A673 (cell line): ENCODE results near the gene ALG14. TPM values are rescaled to one million over a fixed set of nuclear protein-coding genes. Genes with fewer than 3 reads are reported as not detected.

Source experiments
- BruUV-seq: library from RNA; stranded (reverse); fragments of 400-500 nt; replicated peaks from 2 replicates; lab custom pipeline; 2021; lab: Mats Ljungman, UMichigan
- CTCF ChIA-PET: fragments of 300-600 bp; sonication (Branson Sonifier 250); formaldehyde crosslinking; loops from one replicate; lab custom pipeline; 2022; ENCODE audit warnings: antibody characterized with exemption; lab: Charles Lee
- POLR2A ChIA-PET: fragments of 300-600 bp; sonication (Branson Sonifier 250); formaldehyde crosslinking; loops from one replicate; lab custom pipeline; 2022; ENCODE audit warnings: antibody characterized with exemption; ENCODE audit not compliant: low non-redundant PET; lab: Charles Lee
- DNase-seq: peaks from one replicate; pipeline ENCODE4 v3.0.0-alpha.2; 2015; ENCODE audit warnings: low spot score
- H3K27ac ChIP-seq: fragments of 200-600 bp; sonication (generic); 2 replicates; pipeline ENCODE4 v1.5.1; 2016; ENCODE audit warnings: mixed run types, low read depth, mild to moderate bottlenecking, mixed read lengths, antibody characterized with exemption, low read length; ENCODE audit not compliant: poor library complexity, severe bottlenecking
- H3K27me3 ChIP-seq: fragments of 200-600 bp; sonication (generic); replicated peaks from 2 replicates; pipeline ENCODE4 v1.6.1; 2017; ENCODE audit warnings: mixed run types, low read depth, mild to moderate bottlenecking, mixed read lengths, antibody characterized with exemption, low read length; ENCODE audit not compliant: insufficient read depth, poor library complexity
- H3K36me3 ChIP-seq: fragments of 200-600 bp; sonication (generic); 2 replicates; pipeline ENCODE4 v1.6.1; 2016; ENCODE audit warnings: mixed run types, mild to moderate bottlenecking, mixed read lengths, antibody characterized with exemption, low read length; ENCODE audit not compliant: insufficient read depth, poor library complexity, severe bottlenecking
- H3K4me1 ChIP-seq: fragments of 200-600 bp; sonication (generic); 2 replicates; pipeline ENCODE4 v1.6.1; 2017; ENCODE audit warnings: mixed run types, mild to moderate bottlenecking, mixed read lengths, antibody characterized with exemption, low read length; ENCODE audit not compliant: insufficient read depth, poor library complexity, severe bottlenecking
- H3K4me3 ChIP-seq: fragments of 200-600 bp; sonication (generic); 2 replicates; pipeline ENCODE4 v1.5.1; 2016; ENCODE audit warnings: low read depth, mixed run types, mild to moderate bottlenecking, mixed read lengths, low read length; ENCODE audit not compliant: poor library complexity, severe bottlenecking
- H3K9me3 ChIP-seq: fragments of 200-600 bp; sonication (generic); 2 replicates; pipeline ENCODE4 v1.6.1; 2016; ENCODE audit warnings: mixed run types, low read depth, mild to moderate bottlenecking, mixed read lengths, antibody characterized with exemption, low read length; ENCODE audit not compliant: poor library complexity, severe bottlenecking
- CTCF ChIP-seq: fragments of 300-800, 200-600 bp; sonication (generic); conservative IDR thresholded peaks from 2 replicates; pipeline ENCODE4 v1.5.1; 2017; ENCODE audit warnings: low read depth, mild to moderate bottlenecking, antibody characterized with exemption, low read length, moderate library complexity, mixed read lengths
- EZH2 ChIP-seq: fragments of 200-600 bp; sonication (generic); IDR thresholded peaks from 2 replicates; pipeline ENCODE4 v1.6.1; 2017; ENCODE audit warnings: borderline replicate concordance, low read depth, mild to moderate bottlenecking, mixed read lengths, antibody characterized with exemption, low read length; ENCODE audit not compliant: poor library complexity, severe bottlenecking
- intact Hi-C: fragments of 100-400 bp; cut with micrococcal nuclease; formaldehyde crosslinking; loops from one replicate; pipeline ENCODE4 v1.10.0; 2022; ENCODE audit not compliant: unreplicated experiment
- total RNA-seq: library from RNA; stranded (reverse); gene quantifications from 2 replicates; pipeline ENCODE4 v1.2.3, GENCODE V29; 2021

ALG14 gene
- total RNA-seq, 1 experiment from 2014 or later = 11.3 TPM

GRCh38 chr1:95072117-95072516 is 634 bp downstream of the ALG14 start:
- Histone ChIP-seq H3K4me1 (no peaks in the 10 kb centered on the region), H3K9me3 (no peaks in the 10 kb centered on the region), H3K36me3 (no peaks in the 10 kb centered on the region), H3K27ac (peak overlapping the region; percentile 91), H3K27me3 (peaks cover 4% of the 10 kb centered on the region), H3K4me3 (peak overlapping the region; percentile 64)
- BruUV-seq = TSS peak; percentile 83
- CTCF ChIA-PET = interaction anchor here (1.4 to 1.5 kb wide), 2 partner anchors 29 to 162 kb away, joined by 5 to 15 read pairs; partner anchors contain the start of gene RWDD3
- DNase-seq = no peak
- POLR2A ChIA-PET = no interaction called here
- TF ChIP-seq EZH2 (no peak), CTCF (no peak)
- intact Hi-C loops = no loop called here

GRCh38 chr1:95071539-95071938 is 1.2 kb downstream of the ALG14 start:
- Histone ChIP-seq H3K27ac (peak overlapping the region; percentile 91), H3K4me1 (no peaks in the 10 kb centered on the region), H3K27me3 (no peaks in the 10 kb centered on the region), H3K36me3 (no peaks in the 10 kb centered on the region), H3K9me3 (no peaks in the 10 kb centered on the region), H3K4me3 (peak overlapping the region; percentile 64)
- no TSS peak for BruUV-seq
- ChIA-PET POLR2A (no interaction called here), CTCF (no interaction called here)
- intact Hi-C loops = no loop called here
- no peak for TF ChIP-seq CTCF
- no peak for TF ChIP-seq EZH2
- no peak for DNase-seq

GRCh38 chr1:95069710-95070093 is 3.0 kb downstream of the ALG14 start:
- no peak for DNase-seq
- Histone ChIP-seq H3K4me3 (no peak overlapping the region), H3K27me3 (no peaks in the 10 kb centered on the region), H3K36me3 (no peaks in the 10 kb centered on the region), H3K27ac (no peak overlapping the region), H3K4me1 (no peaks in the 10 kb centered on the region), H3K9me3 (no peaks in the 10 kb centered on the region)
- BruUV-seq = no TSS peak
- ChIA-PET POLR2A (no interaction called here), CTCF (no interaction called here)
- no peak for TF ChIP-seq EZH2
- TF ChIP-seq CTCF = no peak
- intact Hi-C loops = no loop called here
